Activated T-cell treated with anti-CD3 and anti-CD28 coated beads, Interleukin-2, amount 50 U/mL, for 72 hours (primary cell): ENCODE data around the gene DNAJC6. TPM values are rescaled to one million over a fixed set of nuclear protein-coding genes. Genes with fewer than 3 reads are reported as not detected.

ENCODE experiments used
- ATAC-seq, 2 donors: fragments of 150-1000 bp; cut with Tn5 transposase; replicated peaks in 1 of 2; 2 replicates each; pipeline ENCODE4 v1.10.0; 2021; ENCODE audit warnings: moderate library complexity in 2 of 2, mild to moderate bottlenecking in 1 of 2
- DNase-seq, 2 donors: peaks; one replicate each; pipeline ENCODE4 v3.0.0; 2021 to 2022; ENCODE audit warnings: mixed read lengths in 1 of 2
- H3K27ac Mint-ChIP-seq: one replicate; pipeline ENCODE4 v1.8.0; 2022; ENCODE audit warnings: mild to moderate bottlenecking, moderate library complexity, mixed read lengths
- H3K27me3 Mint-ChIP-seq: one replicate; pipeline ENCODE4 v1.8.0; 2022; ENCODE audit warnings: low read depth, mixed read lengths
- H3K36me3 Mint-ChIP-seq, 2 donors: one replicate each; pipeline ENCODE4 v1.8.0; 2022; ENCODE audit warnings: mixed read lengths in 2 of 2, mild to moderate bottlenecking in 1 of 2; ENCODE audit not compliant: insufficient read depth in 2 of 2
- H3K4me1 Mint-ChIP-seq: one replicate; pipeline ENCODE4 v1.8.0; 2022; ENCODE audit warnings: low read depth, mixed read lengths
- H3K4me3 Mint-ChIP-seq, 2 donors: one replicate each; pipeline ENCODE4 v1.8.0; 2022; ENCODE audit warnings: mild to moderate bottlenecking in 2 of 2, mixed read lengths in 2 of 2, moderate library complexity in 2 of 2
- H3K9me3 Mint-ChIP-seq, 2 donors: one replicate each; pipeline ENCODE4 v1.8.0; 2022; ENCODE audit warnings: mixed read lengths in 2 of 2
- total RNA-seq, 2 donors: library from RNA; stranded (reverse); gene quantifications; one replicate each; pipeline ENCODE4 v1.2.3, GENCODE V29; 2022

Gene DNAJC6
- total RNA-seq, 2 donors from 2014 or later: 2.3 to 3.1 TPM

GRCh38 chr1:65407877-65408276 lies 98.5 kb downstream of the DNAJC6 start:
- H3K9me3 Mint-ChIP-seq: no peaks in the 10 kb centered on the region
- no peaks in the 10 kb centered on the region for H3K36me3 Mint-ChIP-seq
- no peak for ATAC-seq
- H3K27me3 Mint-ChIP-seq: peaks cover 10% of the 10 kb centered on the region
- peaks cover 5% of the 10 kb centered on the region for H3K4me1 Mint-ChIP-seq
- no peak for DNase-seq
- no peak overlapping the region for H3K4me3 Mint-ChIP-seq
- no peak overlapping the region for H3K27ac Mint-ChIP-seq

GRCh38 chr1:65409314-65409713 lies 100.0 kb downstream of the DNAJC6 start:
- H3K27ac Mint-ChIP-seq: no peak overlapping the region
- peaks cover 12% of the 10 kb centered on the region for H3K27me3 Mint-ChIP-seq
- H3K4me1 Mint-ChIP-seq: peaks cover 5% of the 10 kb centered on the region
- H3K36me3 Mint-ChIP-seq: no peaks in the 10 kb centered on the region
- no peak overlapping the region for H3K4me3 Mint-ChIP-seq
- no peak for ATAC-seq
- no peak for DNase-seq
- H3K9me3 Mint-ChIP-seq: no peaks in the 10 kb centered on the region

- no peak for ATAC-seq
- H3K27ac Mint-ChIP-seq: no peak overlapping the region
- H3K36me3 Mint-ChIP-seq: no peaks in the 10 kb centered on the region
- H3K4me3 Mint-ChIP-seq: no peak overlapping the region
- peaks cover 5% of the 10 kb centered on the region for H3K4me1 Mint-ChIP-seq
- DNase-seq: no peak
- peaks cover 13% of the 10 kb centered on the region for H3K27me3 Mint-ChIP-seq
- H3K9me3 Mint-ChIP-seq: no peaks in the 10 kb centered on the region
These were observed 100.5 kb downstream of the DNAJC6 start for GRCh38 chr1:65409816-65410326.

GRCh38 chr1:65412256-65412983 lies 103.1 kb downstream of the DNAJC6 start:
- Mint-ChIP-seq H3K36me3 (no peaks in the 10 kb centered on the region), H3K27me3 (peaks cover 13% of the 10 kb centered on the region), H3K4me1 (peaks cover 5% of the 10 kb centered on the region), H3K4me3 (no peak overlapping the region), H3K9me3 (no peaks in the 10 kb centered on the region), H3K27ac (no peak overlapping the region)
- DNase-seq: no peak
- peak; percentile 76 to 90 for ATAC-seq

GRCh38 chr1:65412984-65413375 lies 103.6 kb downstream of the DNAJC6 start:
- H3K36me3 Mint-ChIP-seq: no peaks in the 10 kb centered on the region
- DNase-seq (no peak), ATAC-seq (no peak)
- peaks cover 5% of the 10 kb centered on the region for H3K4me1 Mint-ChIP-seq
- no peak overlapping the region for H3K27ac Mint-ChIP-seq
- no peaks in the 10 kb centered on the region for H3K9me3 Mint-ChIP-seq
- no peak overlapping the region for H3K4me3 Mint-ChIP-seq
- H3K27me3 Mint-ChIP-seq: peaks cover 13% of the 10 kb centered on the region

GRCh38 chr1:65414538-65414937 lies 105.2 kb downstream of the DNAJC6 start:
- H3K36me3 Mint-ChIP-seq: no peaks in the 10 kb centered on the region
- H3K4me1 Mint-ChIP-seq: peaks cover 14% of the 10 kb centered on the region
- DNase-seq (no peak), ATAC-seq (no peak)
- no peak overlapping the region for H3K27ac Mint-ChIP-seq
- H3K4me3 Mint-ChIP-seq: no peak overlapping the region
- no peaks in the 10 kb centered on the region for H3K9me3 Mint-ChIP-seq
- peaks cover 11% of the 10 kb centered on the region for H3K27me3 Mint-ChIP-seq

GRCh38 chr1:65416767-65417166 lies 107.4 kb downstream of the DNAJC6 start:
- no peak overlapping the region for H3K27ac Mint-ChIP-seq
- H3K9me3 Mint-ChIP-seq: no peaks in the 10 kb centered on the region
- no peak for DNase-seq
- H3K4me1 Mint-ChIP-seq: peaks cover 20% of the 10 kb centered on the region
- H3K4me3 Mint-ChIP-seq: no peak overlapping the region
- H3K27me3 Mint-ChIP-seq: peaks cover 7% of the 10 kb centered on the region
- no peaks in the 10 kb centered on the region for H3K36me3 Mint-ChIP-seq
- ATAC-seq: no peak

GRCh38 chr1:65417729-65418128 lies 108.4 kb downstream of the DNAJC6 start:
- Mint-ChIP-seq H3K27me3 (peaks cover 7% of the 10 kb centered on the region), H3K4me1 (peaks cover 15% of the 10 kb centered on the region), H3K4me3 (no peak overlapping the region), H3K36me3 (no peaks in the 10 kb centered on the region), H3K27ac (no peak overlapping the region), H3K9me3 (no peaks in the 10 kb centered on the region)
- DNase-seq (no peak), ATAC-seq (no peak)

- ATAC-seq (no peak), DNase-seq (no peak)
- H3K4me1 Mint-ChIP-seq: peaks cover 15% of the 10 kb centered on the region
- peaks cover 7% of the 10 kb centered on the region for H3K27me3 Mint-ChIP-seq
- H3K36me3 Mint-ChIP-seq: no peaks in the 10 kb centered on the region
- H3K9me3 Mint-ChIP-seq: no peaks in the 10 kb centered on the region
- no peak overlapping the region for H3K27ac Mint-ChIP-seq
- H3K4me3 Mint-ChIP-seq: peak overlapping the region; percentile 30 to 69
These were observed 109.3 kb downstream of the DNAJC6 start for GRCh38 chr1:65418522-65419185.

- Mint-ChIP-seq H3K4me1 (peaks cover 15% of the 10 kb centered on the region), H3K36me3 (no peaks in the 10 kb centered on the region), H3K27me3 (no peaks in the 10 kb centered on the region), H3K27ac (peak overlapping the region; percentile 83), H3K4me3 (no peak overlapping the region), H3K9me3 (no peaks in the 10 kb centered on the region)
- DNase-seq (peak; percentile 99), ATAC-seq (peak; percentile 91 to 93)
These were observed 110.6 kb downstream of the DNAJC6 start for GRCh38 chr1:65419681-65420589.

- Mint-ChIP-seq H3K27ac (peak within 1 kb of the TSS; percentile 83), H3K4me3 (no peak within 1 kb of the TSS), H3K36me3 (peaks cover 5 to 6% of the 10 kb centered on the region in 2 donors), H3K4me1 (peaks cover 19% of the 10 kb centered on the region), H3K27me3 (no peaks in the 10 kb centered on the region), H3K9me3 (no peaks in the 10 kb centered on the region)
- ATAC-seq (no peak), DNase-seq (no peak)
These were observed 111.4 kb downstream of the DNAJC6 start, which contains the start of the genes LEPR and LEPROT for GRCh38 chr1:65420590-65421350. TSS of gene LEPR (plus strand) at chr1:65420668. CDS start at chr1:65565566, 144,898 bp downstream. TSS of gene LEPROT (plus strand) at chr1:65420668. CDS start at chr1:65420725, 57 bp downstream.

- Mint-ChIP-seq H3K27me3 (no peaks in the 10 kb centered on the region), H3K27ac (no peak overlapping the region), H3K4me3 (no peak overlapping the region), H3K36me3 (peaks cover 7 to 13% of the 10 kb centered on the region in 2 donors), H3K9me3 (no peaks in the 10 kb centered on the region), H3K4me1 (peaks cover 20% of the 10 kb centered on the region)
- DNase-seq: no peak
- ATAC-seq: no peak
These were observed 112.1 kb downstream of the DNAJC6 start for GRCh38 chr1:65421351-65422025.
